NCI-H82 treated with DMSO at 0.1 percent for 48 hours (cell line): ENCODE results near the gene DNTT.

ENCODE experiments used
- DNase-seq: peaks from one replicate; lab custom pipeline; 2025; ENCODE audit not compliant: unreplicated experiment; lab: John Stamatoyannopoulos, UW

The DNTT gene

DNA sequence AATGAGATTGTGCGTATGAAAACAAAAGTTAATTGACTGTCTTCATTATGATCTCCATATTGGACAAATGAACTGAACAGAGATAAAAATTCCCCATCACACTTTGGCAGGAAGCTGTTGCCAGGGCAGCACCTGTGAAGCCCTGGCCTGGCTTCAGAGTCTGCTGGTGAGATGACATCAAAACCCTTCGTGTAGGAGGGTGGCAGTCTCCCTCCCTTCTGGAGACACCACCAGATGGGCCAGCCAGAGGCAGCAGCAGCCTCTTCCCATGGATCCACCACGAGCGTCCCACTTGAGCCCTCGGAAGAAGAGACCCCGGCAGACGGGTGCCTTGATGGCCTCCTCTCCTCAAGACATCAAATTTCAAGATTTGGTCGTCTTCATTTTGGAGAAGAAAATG, at the start of gene DNTT:
Gene DNTT, plus strand, starts transcription at position 205 of the 400 bp plus-strand sequence. Its CDS starts 64 bp downstream, at position 269.
- DNase-seq: no peak

DNA sequence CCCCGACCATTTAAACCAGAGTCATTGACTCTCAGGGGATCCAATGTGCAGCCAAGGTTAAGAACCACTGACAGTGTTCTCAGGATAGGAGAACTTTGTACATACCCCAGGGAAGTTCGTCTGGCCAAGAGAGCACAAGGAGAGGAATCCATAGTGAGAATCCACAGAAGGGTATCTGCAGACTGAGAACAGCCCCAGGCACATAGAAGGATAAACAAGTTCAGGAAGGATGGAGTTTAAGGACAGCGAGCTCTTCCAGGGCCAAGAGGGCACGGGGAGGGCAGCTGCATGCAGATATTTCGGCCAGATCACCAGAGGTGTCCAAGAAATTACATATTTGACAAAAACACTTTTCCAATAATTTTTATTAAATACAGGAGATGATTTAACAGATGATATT, 49.3 kb upstream of the DNTT start:
- no peak for DNase-seq

DNA sequence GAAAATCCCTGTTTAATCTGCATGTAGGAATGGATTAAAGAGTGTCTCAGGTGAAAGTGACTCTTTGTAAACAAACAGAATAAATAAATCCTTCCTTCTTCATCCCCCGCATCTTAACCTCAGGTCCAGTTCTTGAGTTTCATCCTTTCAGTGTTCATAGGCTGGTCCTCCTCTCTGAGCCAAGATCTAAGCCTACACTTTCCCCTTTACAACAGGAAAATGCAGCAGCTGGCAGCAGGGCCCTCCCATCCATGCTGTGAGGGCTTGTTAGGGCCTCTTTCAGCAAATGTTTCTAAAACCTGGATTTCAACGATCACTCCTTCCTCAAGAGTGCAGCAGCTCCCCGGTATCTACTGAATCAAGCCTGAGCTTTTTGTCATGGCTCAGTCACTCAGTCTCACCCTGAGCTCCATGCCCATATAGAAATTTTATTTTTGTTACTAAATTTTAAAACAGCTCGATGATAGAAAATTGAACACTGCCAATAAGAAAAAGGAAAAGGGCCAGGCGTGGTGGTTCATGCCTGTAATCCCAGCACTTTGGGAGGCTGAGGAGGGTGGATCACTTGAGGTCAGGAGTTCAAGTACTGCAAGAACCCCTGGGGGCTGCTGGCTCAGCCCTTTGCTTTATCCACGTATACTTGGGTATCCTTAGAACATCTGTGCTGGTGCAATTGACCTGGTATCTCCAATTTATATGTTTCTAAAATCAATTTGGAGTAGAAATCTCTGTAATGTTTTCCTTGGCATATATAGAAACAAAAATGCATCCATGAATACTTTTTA, 48.5 kb upstream of the DNTT start:
- DNase-seq: no peak

DNA sequence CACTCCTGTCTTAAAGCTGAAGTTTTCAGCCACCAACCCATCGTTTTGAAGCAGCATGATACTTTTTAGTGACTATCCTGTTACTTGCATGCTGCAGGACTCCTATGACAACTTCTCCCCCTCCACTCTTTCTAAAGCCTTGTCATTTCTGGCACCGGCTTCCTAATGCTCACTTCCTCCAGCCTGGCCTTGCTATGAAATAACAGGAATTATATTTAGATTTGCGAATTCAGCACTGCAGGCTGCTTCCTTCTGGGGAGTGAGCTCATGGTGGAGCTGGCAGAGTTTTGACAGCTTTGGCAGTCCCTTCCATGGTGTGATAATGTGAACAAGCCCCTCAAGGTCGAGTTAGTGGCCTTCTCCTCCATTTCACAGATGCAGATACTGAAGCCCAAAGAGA, 46.3 kb upstream of the DNTT start:
- no peak for DNase-seq

DNA sequence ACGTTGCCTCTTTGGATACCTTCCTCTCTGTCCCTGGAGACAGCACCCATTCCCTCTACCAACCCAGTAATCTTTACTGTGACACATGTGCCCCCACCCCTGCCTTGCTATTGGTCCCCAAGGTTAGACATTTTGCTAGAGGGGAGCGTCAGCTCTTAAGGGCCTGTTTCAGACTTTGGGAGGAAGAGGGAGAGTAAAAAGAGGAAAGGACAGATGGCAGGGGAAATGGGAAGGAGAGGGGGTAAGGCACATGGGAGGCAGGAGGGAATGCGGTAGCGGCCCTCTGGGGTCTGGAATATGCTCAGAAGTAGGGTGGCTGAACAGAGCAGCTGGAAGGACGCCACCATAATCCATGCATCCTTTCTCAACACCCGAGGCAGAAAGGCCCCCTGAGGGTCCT, 45.1 kb upstream of the DNTT start:
- DNase-seq: no peak

DNA sequence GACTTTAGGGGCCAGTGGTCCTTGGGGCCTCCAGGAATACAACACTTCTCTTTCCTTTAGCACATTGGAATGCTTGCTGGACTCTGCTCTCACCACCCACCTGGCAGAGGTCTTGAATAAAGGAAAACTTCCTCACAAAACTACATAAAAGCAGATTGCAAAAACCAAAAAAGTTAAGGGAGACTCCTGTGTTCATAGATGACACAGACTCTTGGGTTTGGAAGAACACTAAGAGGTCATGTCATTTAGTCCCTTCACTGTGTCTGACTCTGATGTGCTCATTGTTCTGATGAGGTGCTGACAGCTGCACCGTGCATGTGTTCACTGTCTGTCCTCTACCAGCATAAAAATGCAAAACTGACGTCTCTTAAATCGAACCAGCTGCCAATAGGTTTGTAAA, 44.2 kb upstream of the DNTT start:
- DNase-seq: no peak

DNA sequence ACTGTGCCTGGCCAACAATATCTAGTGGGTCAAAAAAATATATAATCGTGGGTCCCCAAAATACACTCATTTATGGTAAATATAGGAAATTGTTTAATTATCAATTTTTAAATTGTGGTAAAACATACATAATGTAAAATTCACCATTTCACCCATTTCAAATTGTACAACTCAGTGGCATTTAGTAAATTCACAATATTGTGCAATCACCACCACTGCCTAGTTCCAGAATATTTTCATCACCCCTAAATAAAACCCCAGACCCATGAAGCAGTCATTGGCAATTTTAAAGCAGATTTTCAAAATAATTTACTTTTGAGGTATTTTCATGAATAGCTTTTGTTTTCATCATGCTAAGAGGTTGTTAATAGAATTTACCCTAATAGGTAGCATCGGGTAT, 43.1 kb upstream of the DNTT start:
- no peak for DNase-seq

DNA sequence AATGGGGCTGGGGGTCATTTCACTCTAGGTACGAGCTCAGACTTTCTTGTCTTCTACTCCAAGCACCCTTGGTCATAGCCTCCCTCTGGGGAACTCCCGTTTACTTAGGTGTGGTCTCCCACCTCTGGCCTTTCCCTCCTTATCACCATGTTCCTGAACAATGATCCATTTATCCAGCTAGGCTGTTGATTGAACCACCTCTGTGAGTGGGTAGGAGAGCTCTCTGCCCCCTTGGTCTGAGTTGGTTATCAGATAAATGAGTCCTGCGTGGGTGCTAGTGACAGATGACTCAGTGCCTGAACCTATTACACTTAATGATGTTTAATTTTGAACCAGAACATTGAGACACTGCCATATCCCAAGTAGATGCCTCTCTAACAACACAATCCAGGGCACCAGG, 42.3 kb upstream of the DNTT start:
- DNase-seq: no peak

DNA sequence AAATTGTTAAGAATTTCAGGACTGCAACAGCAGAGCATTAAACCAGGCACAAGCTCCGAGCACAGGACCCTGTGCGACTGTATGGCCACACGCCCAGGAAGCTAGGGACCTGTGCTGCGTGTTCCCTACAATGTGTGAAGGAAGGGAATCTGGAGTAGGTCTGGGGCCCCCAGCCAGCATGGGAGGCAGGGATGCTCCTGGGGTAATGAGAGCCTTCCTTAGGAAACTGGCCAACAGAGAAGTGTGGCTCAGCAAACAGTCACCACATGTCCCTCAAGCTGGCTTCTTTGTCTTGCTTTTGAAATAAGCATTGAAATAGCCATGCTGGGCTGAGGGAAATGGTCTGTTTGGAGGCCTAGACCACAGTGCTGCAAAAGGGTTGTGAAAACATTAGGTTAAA, 41.1 kb upstream of the DNTT start:
- no peak for DNase-seq

DNA sequence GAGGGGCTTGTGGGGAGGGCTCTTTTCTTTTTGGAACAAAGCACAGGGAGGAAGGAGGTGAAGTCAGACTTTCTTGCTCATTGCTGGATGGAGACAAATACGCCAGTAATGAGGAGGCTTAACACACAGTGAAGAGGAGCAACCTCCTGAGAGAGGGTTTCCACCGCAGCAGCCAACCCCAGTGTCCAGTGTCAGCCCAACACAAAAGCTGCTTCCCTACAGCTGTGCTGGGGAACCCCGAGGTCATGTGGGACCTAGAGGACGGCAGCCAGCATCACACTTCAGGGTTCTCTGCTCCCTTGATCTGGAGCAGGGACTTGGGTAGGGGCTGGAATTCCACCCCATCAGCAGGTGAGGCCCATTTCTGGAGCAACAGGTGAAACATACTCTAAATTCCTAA, 40.6 kb upstream of the DNTT start:
- DNase-seq: no peak

DNA sequence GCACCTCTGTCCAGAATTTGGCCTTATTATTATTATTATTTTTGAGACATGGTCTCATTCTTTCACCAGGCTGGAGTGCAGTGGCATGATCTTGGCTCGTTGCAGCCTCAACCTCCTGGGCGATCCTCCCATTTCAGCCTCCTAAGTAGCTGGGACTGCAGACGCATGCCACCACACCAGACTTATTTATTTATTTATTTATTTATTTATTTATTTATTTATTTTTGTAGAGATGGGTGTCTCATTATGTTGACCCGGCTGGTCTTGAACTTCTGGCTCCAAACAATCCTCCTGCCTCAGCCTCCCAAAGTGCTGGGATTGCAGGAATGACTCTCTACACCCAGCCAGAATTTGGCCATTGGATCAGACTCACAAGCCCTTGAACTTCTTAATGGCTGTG, 39.3 kb upstream of the DNTT start:
- no peak for DNase-seq

DNA sequence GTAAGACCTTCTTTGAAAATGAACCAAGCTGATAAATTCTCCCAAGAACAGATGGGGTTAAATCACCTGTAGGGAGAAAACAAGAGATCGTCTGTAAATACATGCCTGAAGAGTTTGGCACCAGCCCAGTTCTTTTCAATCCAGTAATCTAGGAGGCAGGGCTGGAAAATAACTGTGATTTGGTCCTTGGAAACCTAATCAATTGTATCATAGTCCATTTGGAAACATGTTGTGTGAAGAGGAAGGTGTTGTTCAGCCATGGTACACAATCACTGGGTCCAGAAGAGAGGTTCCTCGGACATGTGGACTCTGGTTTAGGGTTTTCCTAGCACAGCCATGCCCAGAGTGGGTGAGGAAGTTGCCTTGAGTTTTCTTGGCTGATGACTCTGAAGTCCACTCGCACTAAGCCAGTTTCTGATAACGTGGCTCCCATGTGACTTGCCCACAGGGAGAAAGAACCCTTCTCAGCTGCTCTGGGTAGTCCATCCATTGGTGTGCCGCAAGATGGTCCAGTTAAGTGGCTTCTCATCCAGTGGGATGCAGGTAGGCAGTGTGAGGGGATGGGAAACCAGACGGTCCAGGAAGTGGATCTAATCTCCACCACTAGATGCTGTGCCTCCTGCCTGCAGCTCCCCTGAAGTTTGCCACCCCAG, 38.0 kb upstream of the DNTT start:
- DNase-seq: no peak

DNA sequence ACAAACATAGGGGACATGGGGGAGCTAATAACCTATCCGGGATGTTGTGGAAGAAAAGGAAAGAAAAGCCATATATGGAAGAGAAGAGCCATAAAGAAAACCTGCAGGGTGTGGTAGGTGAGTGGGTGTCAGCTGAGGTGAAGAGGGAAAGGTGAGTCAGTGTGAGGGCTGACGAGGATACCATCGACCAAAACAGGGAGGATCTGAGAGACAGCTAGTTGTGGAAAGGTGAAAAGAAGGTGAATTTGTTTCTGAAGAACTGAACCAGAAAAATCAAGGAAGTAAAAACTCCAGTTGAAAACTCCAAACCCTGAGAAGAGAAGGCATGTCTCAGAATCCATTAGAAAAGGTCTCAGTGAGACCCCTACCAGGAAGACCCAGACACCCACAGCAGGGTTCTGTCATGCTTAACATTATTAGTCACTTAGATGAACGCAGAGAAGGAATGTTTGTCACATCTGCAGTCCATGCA, 37.0 kb upstream of the DNTT start:
- DNase-seq: no peak

DNA sequence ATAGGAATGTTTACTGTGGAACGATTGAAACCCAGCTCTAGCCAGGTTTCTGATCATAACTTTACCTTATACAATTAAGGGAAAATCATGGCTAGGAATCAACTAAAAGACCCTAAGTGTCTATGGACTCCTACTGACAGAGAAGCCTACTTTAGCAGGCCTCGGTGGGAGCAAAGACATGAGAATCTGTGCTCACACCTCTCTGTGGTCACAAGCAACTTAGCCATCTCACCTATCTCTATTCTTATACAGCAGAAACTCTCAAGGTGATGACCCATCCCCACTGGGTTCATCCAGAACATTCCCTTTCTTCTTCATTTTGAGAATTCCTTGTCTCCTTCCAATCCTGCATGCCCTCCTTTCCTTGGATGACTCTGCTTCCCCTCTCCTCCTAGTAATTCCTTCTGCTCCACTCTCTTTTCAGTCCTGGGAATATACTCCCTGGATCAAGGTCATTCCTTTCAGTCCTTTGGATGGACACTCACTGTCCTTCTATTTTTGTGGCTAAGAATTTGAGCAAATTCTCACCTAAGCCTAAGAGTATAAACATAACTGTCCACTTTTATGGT, 35.8 kb upstream of the DNTT start:
- DNase-seq: no peak

DNA sequence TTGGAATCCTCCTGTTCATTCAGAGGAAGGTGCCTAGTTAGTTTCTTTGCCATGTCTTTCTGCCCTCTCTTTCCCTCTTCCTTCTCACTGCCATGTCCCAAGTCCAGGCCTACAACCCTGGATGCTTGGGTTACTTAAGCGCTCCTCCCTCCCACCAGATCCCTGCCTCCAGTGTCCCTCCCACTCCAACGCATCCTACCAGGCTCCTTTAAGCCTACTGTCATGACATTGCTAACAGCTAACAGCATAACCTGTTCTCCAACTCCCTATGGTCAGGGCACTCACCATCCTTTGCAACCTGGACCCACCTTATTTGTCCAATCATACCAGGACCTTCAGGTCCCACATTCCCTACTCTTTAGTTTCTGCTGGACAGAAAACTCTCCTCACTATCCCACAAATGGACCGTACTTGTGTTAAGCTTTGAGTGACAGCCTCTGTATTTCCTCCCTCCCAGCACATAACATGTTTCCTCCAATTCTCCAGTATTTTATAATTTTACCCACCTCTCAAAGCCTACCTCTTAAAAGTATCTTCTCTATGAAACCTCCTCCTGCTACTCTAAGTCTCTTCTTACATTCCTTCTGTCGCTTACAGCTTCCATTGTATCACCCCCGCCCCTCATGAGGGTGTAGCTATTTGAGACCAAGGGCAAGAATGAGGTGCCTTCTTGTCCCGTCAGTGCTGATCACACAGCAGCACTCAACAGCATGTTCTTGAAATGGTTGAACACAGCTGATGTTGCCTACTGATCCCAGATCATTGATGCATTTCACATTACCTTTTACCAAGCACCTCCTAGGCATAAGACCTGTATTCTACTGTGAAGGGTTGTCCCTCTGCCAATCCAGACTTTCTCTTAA, 34.6 kb upstream of the DNTT start:
- DNase-seq: no peak

DNA sequence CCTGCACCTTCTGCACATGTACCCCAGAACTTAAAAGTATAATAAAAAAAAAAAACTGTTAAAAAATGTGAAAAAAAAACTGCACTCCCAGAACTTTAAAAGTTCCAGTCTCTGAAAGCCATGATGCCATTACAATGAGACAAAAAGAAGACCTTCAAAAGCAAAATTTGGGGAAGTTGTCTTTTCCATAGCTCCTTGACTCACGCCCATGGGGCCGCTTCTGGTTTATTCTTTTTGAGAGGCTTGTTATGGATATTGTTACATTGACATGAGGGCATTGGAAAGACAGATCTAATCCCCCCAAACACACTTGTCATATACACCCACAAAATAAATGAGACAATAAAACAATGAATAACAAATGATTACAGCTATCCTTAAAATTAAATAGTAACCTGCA, 33.7 kb upstream of the DNTT start:
- no peak for DNase-seq

DNA sequence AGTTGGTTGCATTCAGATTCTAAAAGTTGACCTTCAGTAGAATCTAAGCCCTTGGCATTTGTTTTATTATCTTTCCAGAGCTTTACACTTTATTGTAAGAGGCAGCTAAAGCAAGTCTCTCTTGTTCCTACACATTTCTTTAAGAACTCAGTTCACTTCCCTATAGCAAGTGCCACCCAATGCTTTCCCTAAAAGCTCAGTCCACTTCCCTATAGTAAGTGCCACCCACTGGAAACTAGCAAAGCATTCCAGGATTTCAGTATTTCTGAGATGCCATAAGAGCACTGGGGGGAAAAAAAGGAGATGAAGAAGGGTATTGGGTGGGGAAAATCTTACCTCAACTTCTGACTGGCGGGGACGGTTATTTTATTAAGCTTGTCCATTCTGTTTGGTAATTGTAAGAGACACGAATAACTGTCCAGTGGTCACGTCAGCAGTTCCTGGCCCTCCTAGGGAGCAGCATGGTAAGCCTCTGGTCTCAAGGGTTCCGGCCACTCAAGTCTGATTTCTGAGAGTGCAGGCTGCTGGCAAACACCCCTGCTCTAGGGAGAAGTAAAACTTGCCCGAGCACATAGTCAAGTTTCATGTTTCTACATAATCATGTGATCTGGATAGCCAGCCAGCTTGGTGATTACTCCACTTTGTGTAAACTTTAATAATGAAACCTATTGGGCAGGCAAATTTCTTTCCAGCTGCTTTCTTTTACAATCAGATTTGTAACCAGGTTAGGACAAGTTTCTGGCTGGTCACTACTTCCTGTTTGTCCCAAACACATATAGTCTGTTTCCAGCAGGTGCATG, 33.0 kb upstream of the DNTT start, which contains the start of gene BLNK:
Gene BLNK, minus strand, starts transcription at position 554 of the 800 bp plus-strand sequence. Its CDS starts 171 bp downstream, at position 383.
- DNase-seq: no peak

DNA sequence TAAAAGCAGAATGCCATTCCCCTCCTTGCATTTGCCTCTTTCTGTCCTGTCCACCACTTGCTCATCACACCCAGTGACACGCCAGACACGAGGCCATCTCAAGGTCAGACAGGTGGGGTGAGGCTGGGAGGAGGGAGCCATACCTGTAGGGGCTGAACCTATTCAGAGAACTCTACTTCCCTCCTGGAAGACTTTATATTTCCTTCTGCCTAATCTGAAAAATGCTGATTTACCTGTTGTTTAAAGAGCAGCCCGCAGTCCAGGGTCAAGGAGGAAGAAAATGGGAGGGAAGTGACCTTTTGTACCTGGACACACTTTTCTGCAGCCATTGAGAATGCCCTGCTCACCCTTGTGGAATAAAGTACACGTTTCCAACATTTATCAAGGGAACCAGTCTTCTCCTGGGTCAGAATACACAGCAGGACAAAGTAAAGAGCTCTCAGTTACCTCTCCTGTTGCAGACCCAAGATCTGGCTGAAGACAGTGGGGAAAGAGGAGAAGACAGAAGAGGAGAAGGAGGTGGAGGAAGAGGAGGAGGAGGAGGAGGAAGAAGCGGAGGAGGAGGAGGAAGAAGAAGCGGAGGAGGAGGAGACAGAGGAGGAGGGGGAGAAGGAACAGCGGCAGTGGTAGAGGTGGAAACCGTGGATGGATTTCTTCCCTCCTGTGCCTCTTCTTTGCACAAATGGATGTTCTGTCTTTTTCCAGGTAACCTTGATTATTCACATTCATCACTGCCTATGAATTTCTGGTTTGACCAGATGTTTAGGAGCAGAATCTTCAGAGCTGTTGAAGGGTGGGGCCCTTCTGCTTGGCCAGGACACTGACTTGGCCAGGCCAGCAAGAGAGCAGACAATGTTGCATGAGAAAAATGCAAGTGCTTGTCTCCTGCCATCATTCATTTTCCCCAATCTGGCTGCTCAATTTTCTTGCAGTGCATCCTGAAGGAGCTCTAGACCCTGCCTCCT, 31.6 kb upstream of the DNTT start:
- no peak for DNase-seq

DNA sequence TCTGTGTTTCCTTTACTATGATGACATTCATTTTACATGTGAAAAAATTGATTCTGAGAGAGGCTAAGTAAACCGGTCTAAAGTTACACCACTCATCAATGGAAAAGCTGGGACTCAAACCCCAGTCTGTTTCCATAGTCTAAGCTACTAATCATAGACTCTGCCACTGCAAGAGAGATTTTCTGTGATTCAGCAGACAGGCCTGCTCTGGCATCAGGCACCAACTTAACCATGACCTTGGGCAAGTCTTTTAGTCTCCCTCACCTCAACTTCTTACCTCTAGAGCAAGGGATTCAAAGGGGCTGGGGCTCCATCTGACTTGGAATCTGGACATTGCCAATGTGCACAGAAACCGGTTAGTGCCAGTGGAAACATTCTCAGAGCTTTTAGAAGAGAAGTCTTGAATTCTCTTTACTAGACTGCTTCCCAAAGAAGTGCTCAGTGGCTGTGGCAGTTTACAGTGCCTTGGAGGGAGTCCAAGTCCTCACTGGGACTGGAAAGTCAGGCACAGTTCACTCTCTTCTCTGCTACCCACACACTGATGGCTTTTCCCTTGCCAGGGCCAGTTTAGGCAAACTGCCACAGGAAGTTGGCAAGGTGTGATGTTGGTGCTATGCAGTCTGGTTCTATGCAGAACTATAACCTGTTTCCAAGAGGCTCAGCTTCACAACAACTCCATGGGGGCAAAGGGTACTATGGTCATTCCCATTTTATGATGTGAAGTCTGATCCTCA, 28.4 kb upstream of the DNTT start:
- no peak for DNase-seq
